VCaP (cell line): ENCODE results near the gene SETD6.

Experiments
- H3K27ac ChIP-seq: fragments of 450-650 bp; 2 replicates; pipeline ENCODE4 v1.5.1; 2017
- TF ChIP-seq, protein P1 (sequence below): fragments of 450-650 bp; conservative IDR thresholded peaks from 2 replicates; pipeline ENCODE4 v1.5.1; 2017; ENCODE audit warnings: mild to moderate bottlenecking, moderate library complexity

SETD6 gene

DNA sequence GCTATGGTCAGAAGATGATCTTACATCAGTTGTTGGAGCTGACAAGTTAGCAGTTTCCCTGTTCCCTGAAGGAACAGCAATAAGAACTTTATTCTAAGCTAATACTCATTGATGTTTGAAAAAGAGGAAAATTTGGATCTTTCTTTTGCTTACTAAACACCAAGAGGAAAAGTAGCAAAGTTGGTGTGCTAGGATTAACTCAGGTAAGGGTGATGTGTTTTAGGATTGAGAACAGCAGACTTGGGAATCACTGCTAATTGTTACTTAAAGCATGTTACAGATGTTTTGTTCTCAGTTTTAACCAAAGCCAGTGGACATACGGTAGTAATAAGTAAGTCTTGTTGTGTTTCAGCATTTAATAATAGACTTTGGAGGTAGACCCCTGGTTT is 3.7 kb downstream of the SETD6 start:
- TF ChIP-seq, protein P1, sequence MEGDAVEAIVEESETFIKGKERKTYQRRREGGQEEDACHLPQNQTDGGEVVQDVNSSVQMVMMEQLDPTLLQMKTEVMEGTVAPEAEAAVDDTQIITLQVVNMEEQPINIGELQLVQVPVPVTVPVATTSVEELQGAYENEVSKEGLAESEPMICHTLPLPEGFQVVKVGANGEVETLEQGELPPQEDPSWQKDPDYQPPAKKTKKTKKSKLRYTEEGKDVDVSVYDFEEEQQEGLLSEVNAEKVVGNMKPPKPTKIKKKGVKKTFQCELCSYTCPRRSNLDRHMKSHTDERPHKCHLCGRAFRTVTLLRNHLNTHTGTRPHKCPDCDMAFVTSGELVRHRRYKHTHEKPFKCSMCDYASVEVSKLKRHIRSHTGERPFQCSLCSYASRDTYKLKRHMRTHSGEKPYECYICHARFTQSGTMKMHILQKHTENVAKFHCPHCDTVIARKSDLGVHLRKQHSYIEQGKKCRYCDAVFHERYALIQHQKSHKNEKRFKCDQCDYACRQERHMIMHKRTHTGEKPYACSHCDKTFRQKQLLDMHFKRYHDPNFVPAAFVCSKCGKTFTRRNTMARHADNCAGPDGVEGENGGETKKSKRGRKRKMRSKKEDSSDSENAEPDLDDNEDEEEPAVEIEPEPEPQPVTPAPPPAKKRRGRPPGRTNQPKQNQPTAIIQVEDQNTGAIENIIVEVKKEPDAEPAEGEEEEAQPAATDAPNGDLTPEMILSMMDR = no peak
- no peak overlapping the region for H3K27ac ChIP-seq

DNA sequence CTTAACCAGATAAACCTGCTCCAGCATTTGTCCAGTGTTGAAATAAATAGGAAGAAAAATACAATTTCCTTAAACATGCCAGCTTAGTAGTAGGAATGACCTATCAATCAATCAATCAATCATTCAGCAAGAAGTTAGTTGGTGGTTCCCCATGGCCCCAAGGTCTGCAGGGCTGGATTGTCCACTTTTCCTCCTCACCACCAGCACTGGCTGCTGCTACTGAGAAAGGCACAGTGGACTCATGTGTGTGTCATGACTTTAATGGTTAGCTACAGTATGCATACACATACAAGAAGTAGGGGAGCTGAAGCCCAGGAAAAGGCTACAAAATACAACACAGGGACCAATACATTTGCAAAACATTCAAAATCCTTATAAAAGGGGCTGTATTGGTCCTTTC is 4.4 kb downstream of the SETD6 start:
- H3K27ac ChIP-seq = no peak overlapping the region
- TF ChIP-seq, protein P1 = no peak

DNA sequence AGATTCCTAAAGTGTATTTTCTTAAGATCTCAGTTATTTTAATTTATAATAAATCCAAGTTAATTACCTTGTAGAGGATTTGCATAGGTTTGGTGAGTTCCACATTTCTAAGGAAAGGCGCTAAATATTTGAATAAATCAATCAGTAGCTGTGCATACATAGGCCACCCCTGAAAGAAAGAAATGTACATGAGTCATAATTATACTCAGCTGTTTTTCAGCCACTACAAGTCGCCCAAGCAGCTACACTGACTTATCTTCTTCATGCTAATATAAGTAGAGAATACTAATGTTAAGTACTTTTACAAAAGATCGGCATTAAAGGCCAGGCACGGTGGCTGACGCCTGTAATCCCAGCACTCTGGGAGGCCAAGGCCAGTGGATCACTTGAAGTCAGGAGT is 14.9 kb downstream of the SETD6 start:
- no peak overlapping the region for H3K27ac ChIP-seq
- TF ChIP-seq, protein P1 = no peak

DNA sequence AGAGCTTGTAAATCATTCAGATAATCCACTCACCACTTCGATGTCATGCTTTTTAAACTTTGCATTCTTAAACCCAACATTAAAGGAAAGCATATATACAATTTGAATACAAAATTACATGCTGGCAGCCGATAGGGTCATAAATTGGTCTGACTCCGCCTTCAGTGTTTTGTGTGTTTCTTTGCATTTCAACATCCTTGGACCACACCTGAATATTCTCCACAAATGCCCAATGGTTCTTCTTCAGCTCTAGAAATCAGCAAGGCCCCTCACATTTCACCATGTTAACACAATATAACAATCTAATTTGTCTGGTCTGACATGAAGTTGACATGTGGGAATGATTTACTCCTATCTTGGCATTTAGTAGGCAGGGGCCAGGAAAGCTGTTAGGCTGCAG is 17.1 kb downstream of the SETD6 start:
- no peak overlapping the region for H3K27ac ChIP-seq
- TF ChIP-seq, protein P1 = no peak

DNA sequence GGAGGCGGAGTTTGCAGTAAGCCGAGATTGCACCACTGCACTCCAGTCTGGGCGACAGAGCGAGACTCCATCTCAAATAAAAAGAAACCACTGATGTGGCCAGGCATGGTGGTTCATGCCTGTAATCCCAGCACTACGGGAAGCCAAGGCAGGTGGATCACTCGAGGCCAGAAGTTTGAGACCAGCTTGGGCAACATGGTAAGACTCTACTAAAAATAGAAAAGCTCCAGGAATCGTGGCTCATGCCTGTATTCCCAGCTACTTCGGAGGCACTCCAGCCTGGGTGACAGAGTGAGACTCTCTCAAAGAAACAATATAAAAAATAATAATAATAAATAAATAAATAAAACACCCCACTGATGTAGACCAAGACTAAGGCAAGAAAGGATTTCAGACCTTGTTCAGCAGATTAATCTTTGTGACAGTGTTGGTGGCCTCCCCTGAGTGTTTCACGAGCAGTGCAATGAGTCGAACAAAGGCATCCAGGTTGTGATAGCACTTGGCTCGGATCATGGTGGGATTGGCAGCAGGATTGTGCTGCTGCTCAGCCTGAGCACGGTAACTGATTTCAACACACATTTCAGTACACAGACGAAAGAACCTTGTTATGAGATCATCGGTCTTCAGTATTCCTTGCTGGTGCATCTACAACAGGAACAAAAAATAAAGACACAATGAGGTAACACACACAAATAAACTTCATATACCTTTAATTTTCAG is 18.6 kb downstream of the SETD6 start:
- TF ChIP-seq, protein P1 = no peak

DNA sequence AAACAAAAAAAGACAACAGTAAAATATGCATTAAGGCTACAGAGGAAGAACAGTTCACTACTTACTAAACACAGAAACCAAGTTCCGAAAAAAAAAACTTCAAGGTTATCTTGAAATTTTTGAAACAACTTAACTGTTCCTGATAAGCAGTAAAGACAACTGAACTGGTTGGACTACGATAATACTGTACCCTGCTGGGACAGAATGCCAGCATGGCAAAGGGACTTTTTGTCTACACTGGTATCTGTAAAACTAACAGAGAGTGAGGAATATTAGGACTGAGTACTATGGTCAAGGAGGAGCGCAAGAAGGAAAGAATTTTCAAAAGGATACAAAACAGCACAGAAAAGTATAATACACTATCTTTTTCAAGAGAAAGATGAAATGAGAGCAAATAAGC is 19.8 kb downstream of the SETD6 start:
- H3K27ac ChIP-seq = no peak overlapping the region
- TF ChIP-seq, protein P1 = no peak

More for the DNA sequence above, 18.6 kb downstream of the SETD6 start:
- no peak overlapping the region for H3K27ac ChIP-seq

DNA sequence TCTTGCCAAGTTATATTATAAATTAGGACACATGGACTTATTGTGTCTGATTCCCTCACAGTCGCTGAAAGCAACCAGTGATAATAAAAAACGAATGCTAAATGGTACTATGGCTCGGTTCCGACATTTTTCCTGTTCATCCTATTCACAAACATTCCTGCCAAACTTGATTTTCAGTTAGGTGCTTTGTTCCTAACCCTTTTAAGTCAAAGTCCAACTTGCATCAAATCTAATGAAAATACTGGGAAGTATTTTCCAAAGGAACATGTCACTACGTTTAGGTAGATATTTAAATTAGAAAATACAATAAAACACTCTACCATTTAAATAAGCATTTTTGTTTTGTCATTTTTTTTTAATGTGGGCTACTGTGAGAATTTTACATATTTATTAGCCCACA is 21.0 kb downstream of the SETD6 start:
- TF ChIP-seq, protein P1 = no peak

More for the DNA sequence above, 21.0 kb downstream of the SETD6 start:
- H3K27ac ChIP-seq = no peak overlapping the region
